ENCODE measurements around the gene EFTUD2. TPM values are rescaled to one million over a fixed set of nuclear protein-coding genes. Genes with fewer than 3 reads are reported as not detected.

Gene EFTUD2
- total and polyA plus RNA-seq, 4 donors, result 35.5 to 93.3 (median 73.3) TPM

- H3K27ac ChIP-seq (ENCODE audit: low read depth in 1 of 2, low read length in 1 of 2), result no peak overlapping the region
- H3K9me3 ChIP-seq (ENCODE audit: control insufficient read depth in 4 of 4, insufficient read depth in 3 of 4, low read length in 3 of 4), result peaks cover 0 to 2% (median 0%) of the 10 kb centered on the region in 4 donors
- DNase-seq (peak; percentile 42 to 62 (median 49)), ATAC-seq (ENCODE audit: insufficient read depth, low FRiP score) (peak; percentile 52)
- H3K4me3 ChIP-seq, result no peak overlapping the region
- WGBS, 2 donors, result 11 to 12% methylated on average over 56 of the region's 56 CpGs
- H3K27me3 ChIP-seq (ENCODE audit: control insufficient read depth in 3 of 3, insufficient read depth in 3 of 3, low read length in 2 of 3), result peaks cover 0 to 24% (median 19%) of the 10 kb centered on the region in 3 donors
- H3K4me1 ChIP-seq (ENCODE audit: control insufficient read depth in 5 of 5, insufficient read depth in 5 of 5, low read length in 5 of 5), result peaks cover 0 to 8% (median 0%) of the 10 kb centered on the region in 5 donors
- no peaks in the 10 kb centered on the region for H3K36me3 ChIP-seq (ENCODE audit: control insufficient read depth in 4 of 4, insufficient read depth in 4 of 4, low read length in 4 of 4)
- no peak overlapping the region for H3K9ac ChIP-seq (ENCODE audit: insufficient read depth in 1 of 2, low read length in 2 of 2)
- TF ChIP-seq, protein P1, sequence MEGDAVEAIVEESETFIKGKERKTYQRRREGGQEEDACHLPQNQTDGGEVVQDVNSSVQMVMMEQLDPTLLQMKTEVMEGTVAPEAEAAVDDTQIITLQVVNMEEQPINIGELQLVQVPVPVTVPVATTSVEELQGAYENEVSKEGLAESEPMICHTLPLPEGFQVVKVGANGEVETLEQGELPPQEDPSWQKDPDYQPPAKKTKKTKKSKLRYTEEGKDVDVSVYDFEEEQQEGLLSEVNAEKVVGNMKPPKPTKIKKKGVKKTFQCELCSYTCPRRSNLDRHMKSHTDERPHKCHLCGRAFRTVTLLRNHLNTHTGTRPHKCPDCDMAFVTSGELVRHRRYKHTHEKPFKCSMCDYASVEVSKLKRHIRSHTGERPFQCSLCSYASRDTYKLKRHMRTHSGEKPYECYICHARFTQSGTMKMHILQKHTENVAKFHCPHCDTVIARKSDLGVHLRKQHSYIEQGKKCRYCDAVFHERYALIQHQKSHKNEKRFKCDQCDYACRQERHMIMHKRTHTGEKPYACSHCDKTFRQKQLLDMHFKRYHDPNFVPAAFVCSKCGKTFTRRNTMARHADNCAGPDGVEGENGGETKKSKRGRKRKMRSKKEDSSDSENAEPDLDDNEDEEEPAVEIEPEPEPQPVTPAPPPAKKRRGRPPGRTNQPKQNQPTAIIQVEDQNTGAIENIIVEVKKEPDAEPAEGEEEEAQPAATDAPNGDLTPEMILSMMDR (IDR thresholded peaks at IDR 0.05; ENCODE audit: control extremely low read depth, extremely low read depth), result no peak
Observed at GRCh38 chr17:44911133-44912001, 12.1 kb upstream of the EFTUD2 start.

- no peaks in the 10 kb centered on the region for H3K36me3 ChIP-seq (ENCODE audit: control insufficient read depth in 4 of 4, insufficient read depth in 4 of 4, low read length in 4 of 4)
- peaks cover 0 to 24% (median 19%) of the 10 kb centered on the region in 3 donors for H3K27me3 ChIP-seq (ENCODE audit: control insufficient read depth in 3 of 3, insufficient read depth in 3 of 3, low read length in 2 of 3)
- no peak overlapping the region for H3K4me3 ChIP-seq
- TF ChIP-seq, protein P1 (IDR thresholded peaks at IDR 0.05; ENCODE audit: control extremely low read depth, extremely low read depth), result no peak
- ATAC-seq (ENCODE audit: insufficient read depth, low FRiP score) (no peak), DNase-seq (no peak)
- peaks cover 0 to 2% (median 0%) of the 10 kb centered on the region in 4 donors for H3K9me3 ChIP-seq (ENCODE audit: control insufficient read depth in 4 of 4, insufficient read depth in 3 of 4, low read length in 3 of 4)
- no peak overlapping the region for H3K27ac ChIP-seq (ENCODE audit: low read depth in 1 of 2, low read length in 1 of 2)
- H3K9ac ChIP-seq (ENCODE audit: insufficient read depth in 1 of 2, low read length in 2 of 2), result no peak overlapping the region
- peaks cover 0 to 9% (median 0%) of the 10 kb centered on the region in 5 donors for H3K4me1 ChIP-seq (ENCODE audit: control insufficient read depth in 5 of 5, insufficient read depth in 5 of 5, low read length in 5 of 5)
- 86 to 88% methylated on average over 13 of the region's 13 CpGs for WGBS, 2 donors
Observed at GRCh38 chr17:44910231-44911106, 11.2 kb upstream of the EFTUD2 start.

GRCh38 chr17:44909681-44910144 is 10.5 kb upstream of the EFTUD2 start:
- no peak overlapping the region for H3K4me3 ChIP-seq
- H3K9me3 ChIP-seq (ENCODE audit: control insufficient read depth in 4 of 4, insufficient read depth in 3 of 4, low read length in 3 of 4), result peaks cover 0 to 2% (median 0%) of the 10 kb centered on the region in 4 donors
- TF ChIP-seq, protein P1 (IDR thresholded peaks at IDR 0.05; ENCODE audit: control extremely low read depth, extremely low read depth), result no peak
- WGBS, 2 donors, result 83 to 88% methylated on average over 11 of the region's 11 CpGs
- DNase-seq (no peak), ATAC-seq (ENCODE audit: insufficient read depth, low FRiP score) (no peak)
- no peak overlapping the region for H3K27ac ChIP-seq (ENCODE audit: low read depth in 1 of 2, low read length in 1 of 2)
- peaks cover 0 to 24% (median 19%) of the 10 kb centered on the region in 3 donors for H3K27me3 ChIP-seq (ENCODE audit: control insufficient read depth in 3 of 3, insufficient read depth in 3 of 3, low read length in 2 of 3)
- H3K4me1 ChIP-seq (ENCODE audit: control insufficient read depth in 5 of 5, insufficient read depth in 5 of 5, low read length in 5 of 5), result peaks cover 0 to 9% (median 0%) of the 10 kb centered on the region in 5 donors
- no peak overlapping the region for H3K9ac ChIP-seq (ENCODE audit: insufficient read depth in 1 of 2, low read length in 2 of 2)
- H3K36me3 ChIP-seq (ENCODE audit: control insufficient read depth in 4 of 4, insufficient read depth in 4 of 4, low read length in 4 of 4), result no peaks in the 10 kb centered on the region
